Common myeloid progenitor, CD34-positive (primary cell): ENCODE measurements around the gene TSPO.

Experiments
- CTCF ChIA-PET: fragments of 350-600 bp; sonication (Branson Sonifier 250); formaldehyde crosslinking; loops from one replicate; lab custom pipeline; 2021; ENCODE audit warnings: antibody characterized with exemption; lab: Charles Lee
- POLR2A ChIA-PET: fragments of 350-600 bp; sonication (Branson Sonifier 250); formaldehyde crosslinking; loops from one replicate; lab custom pipeline; 2021; ENCODE audit warnings: antibody characterized with exemption; lab: Charles Lee
- DNase-seq, 3 donors: peaks; one replicate each; pipeline versions ENCODE4 v3.0.0 to v3.0.0-alpha.2; 2013
- H3K27ac ChIP-seq, 2 experiments: 1 replicate in 1 of 2; 2 replicates in 1 of 2; pipeline ENCODE4 v1.7.0; 2013; ENCODE audit warnings: inconsistent platforms in 2 of 2, low read length in 2 of 2, mild to moderate bottlenecking in 2 of 2, low read depth in 1 of 2, moderate library complexity in 1 of 2; ENCODE audit not compliant: severe bottlenecking in 2 of 2, insufficient read depth in 1 of 2, poor library complexity in 1 of 2
- H3K27me3 ChIP-seq, 5 experiments: replicated peaks in 2 of 5; 1 replicate in 3 of 5; 2 replicates in 2 of 5; pipeline versions ENCODE4 v1.6.1 to v1.7.0; 2013; ENCODE audit warnings: low read length in 4 of 5, mild to moderate bottlenecking in 2 of 5, moderate library complexity in 2 of 5, inconsistent platforms in 1 of 5; ENCODE audit not compliant: insufficient read depth in 5 of 5, control insufficient read depth in 4 of 5
- H3K36me3 ChIP-seq, 4 experiments: 1 replicate in 2 of 4; 2 replicates in 2 of 4; pipeline versions ENCODE4 v1.6.1 to v1.7.0; 2013; ENCODE audit warnings: low read length in 3 of 4, control low read depth in 1 of 4, mild to moderate bottlenecking in 1 of 4; ENCODE audit not compliant: control insufficient read depth in 4 of 4, insufficient read depth in 4 of 4
- H3K4me1 ChIP-seq, 4 experiments: 1 replicate in 3 of 4; 2 replicates in 1 of 4; pipeline versions ENCODE4 v1.6.1 to v1.7.1; 2013; ENCODE audit warnings: low read length in 3 of 4, mild to moderate bottlenecking in 3 of 4, control low read depth in 1 of 4, inconsistent platforms in 1 of 4, moderate library complexity in 1 of 4; ENCODE audit not compliant: control insufficient read depth in 4 of 4, insufficient read depth in 4 of 4; ENCODE audit errors: control extremely low read depth in 1 of 4
- H3K4me3 ChIP-seq, 7 experiments: 1 replicate in 4 of 7; 2 replicates in 3 of 7; pipeline versions ENCODE4 v1.5.1 to v1.7.0; 2013; ENCODE audit warnings: mild to moderate bottlenecking in 7 of 7, low read length in 6 of 7, moderate library complexity in 6 of 7, inconsistent platforms in 2 of 7, low read depth in 2 of 7, control low read depth in 1 of 7; ENCODE audit not compliant: insufficient read depth in 4 of 7, control insufficient read depth in 1 of 7; ENCODE audit errors: extremely low read depth in 1 of 7
- H3K9me3 ChIP-seq, 5 experiments: 1 replicate in 4 of 5; 2 replicates in 1 of 5; pipeline versions ENCODE4 v1.6.1 to v1.7.1; 2013; ENCODE audit warnings: low read length in 4 of 5, mild to moderate bottlenecking in 2 of 5, inconsistent platforms in 1 of 5, low read depth in 1 of 5, moderate library complexity in 1 of 5; ENCODE audit not compliant: control insufficient read depth in 4 of 5, insufficient read depth in 2 of 5; ENCODE audit errors: control extremely low read depth in 1 of 5
- WGBS: methylation state at CpG from one replicate; pipeline ENCODE4 v1.1.5; 2013; ENCODE audit not compliant: insufficient coverage; 5-methylcytosine and 5-hydroxymethylcytosine counted together

TSPO gene

DNA sequence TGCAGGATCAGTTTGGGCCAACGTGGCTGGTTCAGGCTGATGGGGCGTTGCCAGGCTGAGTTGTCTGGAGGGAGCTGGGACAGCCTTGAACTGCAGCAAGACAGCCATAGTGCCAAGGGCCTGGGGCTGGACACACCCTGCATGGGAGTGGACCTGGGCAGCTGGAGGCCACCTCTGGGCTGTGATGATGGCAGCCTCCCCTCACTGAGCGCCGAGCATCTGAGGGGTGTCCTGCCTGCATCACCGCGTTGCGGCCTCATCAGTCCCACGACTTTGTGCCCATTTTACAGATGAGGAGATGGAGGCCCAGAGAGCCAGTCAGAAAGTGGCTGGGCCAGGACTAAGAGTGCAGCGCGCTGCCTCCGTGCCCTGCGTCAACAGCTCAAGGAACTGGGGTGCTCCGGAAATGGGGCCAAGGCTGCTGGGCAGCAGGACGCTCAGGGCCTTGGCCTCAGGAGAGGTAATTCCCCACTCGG, 590 bp upstream of the TSPO start:
- Histone ChIP-seq H3K27me3 (no peaks in the 10 kb centered on the region), H3K9me3 (no peaks in the 10 kb centered on the region), H3K36me3 (peaks cover 0 to 3% (median under 1%) of the 10 kb centered on the region in 4 experiments), H3K4me3 (peak overlapping the region; percentile 36 to 86 (median 76)), H3K4me1 (peaks cover 0 to 65% (median 54%) of the 10 kb centered on the region in 4 experiments), H3K27ac (peak overlapping the region in 1 of 2 experiments; percentile 72)
- no peak for DNase-seq
- WGBS: 82% methylated on average over 13 of the region's 15 CpGs
- ChIA-PET POLR2A (no interaction called here), CTCF (interaction anchor here (1.6 kb wide), 1 partner anchor 14 kb away, joined by 5 read pairs; no protein-coding TSS in a partner anchor)

GRCh38 chr22:43152003-43152356, 621 bp downstream of the TSPO start:
- DNase-seq: peak in 1 of 3 donors; percentile 43
- H3K36me3 ChIP-seq: peaks cover 0 to 7% (median 3%) of the 10 kb centered on the region in 4 experiments
- no peaks in the 10 kb centered on the region for H3K27me3 ChIP-seq
- H3K4me1 ChIP-seq: peaks cover 0 to 64% (median 52%) of the 10 kb centered on the region in 4 experiments
- ChIA-PET POLR2A (no interaction called here), CTCF (interaction anchor here (1.6 kb wide), 1 partner anchor 12 kb away, joined by 5 read pairs; no protein-coding TSS in a partner anchor)
- peak overlapping the region in 1 of 2 experiments; percentile 72 for H3K27ac ChIP-seq
- H3K9me3 ChIP-seq: no peaks in the 10 kb centered on the region
- peak overlapping the region; percentile 42 to 86 (median 76) for H3K4me3 ChIP-seq
- 0% methylated on average over 18 of the region's 18 CpGs for WGBS

DNA sequence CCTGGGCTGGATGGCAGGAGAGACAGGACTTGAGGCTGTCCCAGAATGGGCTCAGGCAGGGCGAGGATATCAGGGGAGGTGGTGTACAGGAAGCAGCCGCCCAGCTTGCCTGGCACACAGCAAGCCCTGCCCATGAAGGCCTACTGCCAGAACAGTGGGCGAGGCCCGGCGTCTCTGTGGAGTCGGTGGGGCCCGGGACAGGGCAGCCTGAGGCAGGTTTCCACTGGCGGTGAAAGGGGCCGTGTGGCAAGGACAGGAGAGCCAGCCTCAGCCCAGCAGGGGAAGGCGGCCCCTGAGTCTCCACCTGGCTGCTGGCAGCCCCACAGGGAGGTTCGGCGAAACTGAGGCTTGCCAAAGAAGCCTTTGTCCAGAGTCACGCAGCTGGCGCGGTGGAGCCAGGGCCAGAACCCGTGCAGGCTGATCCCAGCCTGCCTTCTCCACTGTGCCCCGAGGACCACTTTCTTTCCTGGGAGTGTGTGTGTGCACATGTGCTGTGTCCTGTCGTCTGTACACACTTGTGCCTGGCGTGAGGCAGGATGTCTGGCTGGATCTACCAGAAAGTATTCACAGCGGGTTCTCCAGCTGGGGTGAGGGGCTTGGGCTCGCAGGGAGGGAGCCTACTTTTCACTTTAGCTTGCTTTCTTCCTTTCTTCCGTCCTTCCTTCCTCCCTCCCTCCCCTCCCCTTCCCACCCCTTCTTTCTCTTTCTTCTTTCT, 1.2 kb downstream of the TSPO start:
- no peaks in the 10 kb centered on the region for H3K27me3 ChIP-seq
- peak; percentile 55 to 82 (median 70) for DNase-seq
- peaks cover 0 to 7% (median 3%) of the 10 kb centered on the region in 4 experiments for H3K36me3 ChIP-seq
- ChIA-PET CTCF (interaction anchor here (1.6 kb wide), 1 partner anchor 12 kb away, joined by 5 read pairs; no protein-coding TSS in a partner anchor), POLR2A (no interaction called here)
- WGBS: 5% methylated on average over 21 of the region's 22 CpGs
- H3K9me3 ChIP-seq: no peaks in the 10 kb centered on the region
- H3K4me3 ChIP-seq: peak overlapping the region; percentile 42 to 86 (median 76)
- H3K27ac ChIP-seq: peak overlapping the region in 1 of 2 experiments; percentile 72
- peaks cover 0 to 59% (median 47%) of the 10 kb centered on the region in 4 experiments for H3K4me1 ChIP-seq

DNA sequence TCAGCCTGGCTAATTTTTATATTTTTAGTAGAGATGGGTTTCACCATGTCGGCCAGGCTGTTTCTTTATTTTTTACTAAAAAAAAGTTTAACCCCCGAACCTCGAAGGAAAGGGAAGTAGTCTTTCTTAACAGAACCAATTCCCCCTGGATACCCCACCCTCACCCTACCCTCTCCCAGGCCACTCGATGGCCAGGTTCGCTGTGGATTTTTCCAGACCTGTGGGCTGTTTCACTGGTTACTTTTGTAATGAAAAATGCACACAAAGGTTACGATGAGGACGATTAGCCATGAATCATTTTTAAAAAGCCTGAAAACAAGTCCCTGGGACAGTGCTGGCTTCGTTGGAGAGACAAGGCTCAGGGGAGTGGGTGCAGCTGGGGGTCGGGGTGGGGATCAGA, 2.5 kb downstream of the TSPO start:
- Histone ChIP-seq H3K27me3 (no peaks in the 10 kb centered on the region), H3K4me1 (peaks cover 0 to 46% (median 36%) of the 10 kb centered on the region in 4 experiments), H3K4me3 (no peak overlapping the region), H3K27ac (no peak overlapping the region), H3K9me3 (no peaks in the 10 kb centered on the region), H3K36me3 (peaks cover 0 to 7% (median 4%) of the 10 kb centered on the region in 4 experiments)
- WGBS: 81% methylated on average over 6 of the region's 9 CpGs
- ChIA-PET CTCF (no interaction called here), POLR2A (no interaction called here)
- DNase-seq: no peak

DNA sequence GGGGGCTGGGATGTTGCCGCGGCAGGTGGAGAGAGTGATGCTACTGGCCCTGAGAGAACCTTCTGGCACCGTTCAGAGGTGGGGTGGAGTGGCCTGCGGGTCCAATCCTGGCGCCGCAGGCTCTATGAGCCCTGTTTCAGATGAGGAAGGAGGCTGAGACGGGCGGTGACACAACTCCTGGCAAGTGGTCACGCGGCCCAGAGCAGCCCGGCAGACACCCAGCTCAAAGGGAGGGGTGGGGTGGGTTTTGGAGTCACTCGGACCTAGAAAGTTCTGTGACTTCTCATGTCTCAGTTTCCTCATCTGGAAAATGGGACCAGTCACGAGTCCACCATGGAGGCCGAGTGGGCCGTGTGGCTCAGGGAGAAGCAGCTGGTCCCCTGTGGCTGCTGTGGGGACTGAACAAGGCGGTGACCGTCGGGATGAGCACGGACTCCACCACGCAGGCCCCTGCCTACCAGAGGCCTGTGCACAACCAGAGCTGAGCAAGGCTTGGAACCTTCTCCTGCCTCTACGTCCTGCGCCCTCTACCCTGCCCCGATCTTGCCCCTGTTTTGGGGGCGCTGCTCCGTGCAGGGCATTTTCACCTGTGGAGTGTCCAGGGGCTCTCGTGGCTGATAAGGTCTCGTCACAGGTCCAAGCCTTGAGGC, 3.7 kb downstream of the TSPO start:
- Histone ChIP-seq H3K4me3 (no peak overlapping the region), H3K4me1 (peaks cover 0 to 50% (median 34%) of the 10 kb centered on the region in 4 experiments), H3K9me3 (no peaks in the 10 kb centered on the region), H3K36me3 (peaks cover 0 to 15% (median 9%) of the 10 kb centered on the region in 4 experiments), H3K27ac (no peak overlapping the region), H3K27me3 (no peaks in the 10 kb centered on the region)
- ChIA-PET CTCF (no interaction called here), POLR2A (no interaction called here)
- 88% methylated on average over 26 of the region's 27 CpGs for WGBS
- DNase-seq: peak in 2 of 3 donors; percentile 17 to 28

- Histone ChIP-seq H3K9me3 (no peaks in the 10 kb centered on the region), H3K4me3 (no peak overlapping the region), H3K36me3 (peaks cover 0 to 23% (median 12%) of the 10 kb centered on the region in 4 experiments), H3K27me3 (no peaks in the 10 kb centered on the region), H3K4me1 (peaks cover 0 to 50% (median 33%) of the 10 kb centered on the region in 4 experiments), H3K27ac (no peak overlapping the region)
- no peak for DNase-seq
- ChIA-PET POLR2A (no interaction called here), CTCF (no interaction called here)
- WGBS: 80% methylated on average over 4 of the region's 5 CpGs
These were observed 4.4 kb downstream of the TSPO start for GRCh38 chr22:43155789-43156188.
